Measurements from ENCODE around the gene TRIP10.
"Not testable (repeated sequence)": the region's sequence is repeated elsewhere in the genome, so short reads cannot be mapped to it uniquely, and the experiment has no call there.

The TRIP10 gene

DNA sequence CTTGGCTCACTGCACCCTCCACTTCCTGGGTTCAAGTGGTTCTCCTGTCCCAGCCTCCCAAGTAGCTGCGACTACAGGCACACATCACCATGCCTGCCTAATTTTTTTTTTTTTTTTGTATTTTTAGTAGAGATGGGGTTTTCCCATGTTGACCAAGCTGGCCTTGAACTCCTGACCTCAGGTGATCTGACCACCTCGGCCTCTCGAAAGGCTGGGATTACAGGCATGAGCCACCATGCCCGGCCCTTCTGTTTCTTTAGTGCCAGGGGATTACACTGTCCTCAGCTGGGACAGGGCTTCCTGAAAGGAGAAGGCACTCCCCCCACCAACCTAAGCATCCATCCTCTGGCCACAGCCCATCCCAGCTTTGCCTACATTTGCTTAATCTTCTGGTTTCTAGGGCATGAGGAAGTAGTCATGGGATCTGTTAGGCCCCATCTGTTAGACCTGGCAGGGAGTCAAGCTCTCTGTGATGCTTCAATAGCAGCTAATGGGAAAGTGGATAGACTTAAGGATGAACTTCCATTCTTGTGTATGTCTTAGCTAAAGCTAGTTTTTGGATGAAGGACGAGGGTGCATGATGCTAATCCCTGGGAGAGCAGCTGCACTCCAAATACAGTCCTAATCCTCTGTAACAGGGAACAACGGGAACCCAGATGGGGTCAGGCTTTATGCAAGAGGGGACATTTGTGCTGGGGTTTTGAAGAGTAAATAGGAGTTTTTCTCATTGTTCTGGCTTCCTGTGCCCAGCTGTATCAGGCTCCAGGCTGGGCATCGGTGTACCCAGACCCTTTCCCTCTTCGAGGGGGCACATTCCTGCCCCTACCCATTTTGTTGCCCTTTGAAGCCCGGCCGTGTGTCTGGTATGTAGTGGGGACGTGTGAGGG lies 35.6 kb downstream of the TRIP10 start:
- peaks cover 8% of the 10 kb centered on the region for H3K36me3 ChIP-seq (replicated peaks; ENCODE audit: insufficient read depth, low read length)
- H3K9me2 ChIP-seq (replicated peaks; ENCODE audit: insufficient read depth, low read length), result no peaks in the 10 kb centered on the region
- no peak for TF ChIP-seq EZH2 (optimal IDR thresholded peaks at IDR 0.05; ENCODE audit: low read depth, low read length)
- TF ChIP-seq EZH2phosphoT487 (IDR thresholded peaks at IDR 0.05; ENCODE audit: low read length), result no peak
- TF ChIP-seq, protein P1, sequence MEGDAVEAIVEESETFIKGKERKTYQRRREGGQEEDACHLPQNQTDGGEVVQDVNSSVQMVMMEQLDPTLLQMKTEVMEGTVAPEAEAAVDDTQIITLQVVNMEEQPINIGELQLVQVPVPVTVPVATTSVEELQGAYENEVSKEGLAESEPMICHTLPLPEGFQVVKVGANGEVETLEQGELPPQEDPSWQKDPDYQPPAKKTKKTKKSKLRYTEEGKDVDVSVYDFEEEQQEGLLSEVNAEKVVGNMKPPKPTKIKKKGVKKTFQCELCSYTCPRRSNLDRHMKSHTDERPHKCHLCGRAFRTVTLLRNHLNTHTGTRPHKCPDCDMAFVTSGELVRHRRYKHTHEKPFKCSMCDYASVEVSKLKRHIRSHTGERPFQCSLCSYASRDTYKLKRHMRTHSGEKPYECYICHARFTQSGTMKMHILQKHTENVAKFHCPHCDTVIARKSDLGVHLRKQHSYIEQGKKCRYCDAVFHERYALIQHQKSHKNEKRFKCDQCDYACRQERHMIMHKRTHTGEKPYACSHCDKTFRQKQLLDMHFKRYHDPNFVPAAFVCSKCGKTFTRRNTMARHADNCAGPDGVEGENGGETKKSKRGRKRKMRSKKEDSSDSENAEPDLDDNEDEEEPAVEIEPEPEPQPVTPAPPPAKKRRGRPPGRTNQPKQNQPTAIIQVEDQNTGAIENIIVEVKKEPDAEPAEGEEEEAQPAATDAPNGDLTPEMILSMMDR (IDR thresholded peaks at IDR 0.05; ENCODE audit: low read length), result no peak
- H2AFZ ChIP-seq (ENCODE audit: low read length), result no peak overlapping the region
- H3K27me3 ChIP-seq (replicated peaks; ENCODE audit: insufficient read depth, low read length), result no peaks in the 10 kb centered on the region
- peaks cover 81% of the 10 kb centered on the region for H3K79me2 ChIP-seq (ENCODE audit: low read length)
- peak overlapping the region; percentile 59 for H3K4me2 ChIP-seq (ENCODE audit: low read depth, low read length)
- no peaks in the 10 kb centered on the region for H3K9me3 ChIP-seq (replicated peaks; ENCODE audit: insufficient read depth, low read length)
- DNase-seq, result no peak
- peaks cover 40% of the 10 kb centered on the region for H3K4me1 ChIP-seq (ENCODE audit: low read length)
- H3K27ac ChIP-seq (ENCODE audit: low read length), result no peak overlapping the region; the same call in 1 of the 2 replicates
- H3K4me3 ChIP-seq (ENCODE audit: low read length), result no peak overlapping the region
- peaks cover 5% of the 10 kb centered on the region; the same call in 1 of the 2 replicates for H4K20me1 ChIP-seq (ENCODE audit: insufficient read depth, low read length)
- H3F3A ChIP-seq (ENCODE audit: insufficient read depth, low read length), result peaks cover 32% of the 10 kb centered on the region
- no peak overlapping the region for H3K9ac ChIP-seq (ENCODE audit: low read length)

DNA sequence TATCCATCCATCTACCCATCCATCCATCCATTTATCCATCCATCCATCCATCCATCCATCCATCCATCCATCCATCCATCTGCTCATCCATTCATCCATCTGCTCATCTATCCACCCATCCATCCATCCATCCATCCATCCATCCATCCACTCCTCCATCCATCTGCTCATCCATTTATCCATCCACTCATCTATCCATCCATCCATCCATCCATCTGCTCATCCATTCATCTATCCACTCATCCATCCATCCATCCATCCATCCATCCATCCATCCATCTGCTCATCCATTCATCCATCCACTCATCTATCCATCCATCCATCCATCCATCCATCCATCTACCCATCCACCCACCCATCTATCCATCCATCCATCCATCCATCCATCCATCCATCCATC lies 36.6 kb downstream of the TRIP10 start:
- Histone ChIP-seq H3K36me3 (replicated peaks; ENCODE audit: insufficient read depth, low read length) (peaks cover 11% of the 10 kb centered on the region), H3K79me2 (ENCODE audit: low read length) (peaks cover 91% of the 10 kb centered on the region), H3F3A (ENCODE audit: insufficient read depth, low read length) (peaks cover 32% of the 10 kb centered on the region), H3K4me1 (ENCODE audit: low read length) (peaks cover 40% of the 10 kb centered on the region)
- H3K27ac ChIP-seq (ENCODE audit: low read length); H4K20me1 ChIP-seq (ENCODE audit: insufficient read depth, low read length); H2AFZ ChIP-seq (ENCODE audit: low read length); H3K27me3 ChIP-seq (replicated peaks; ENCODE audit: insufficient read depth, low read length); H3K9me2 ChIP-seq (replicated peaks; ENCODE audit: insufficient read depth, low read length); H3K4me2 ChIP-seq (ENCODE audit: low read depth, low read length); DNase-seq; H3K4me3 ChIP-seq (ENCODE audit: low read length); H3K9me3 ChIP-seq (replicated peaks; ENCODE audit: insufficient read depth, low read length); H3K9ac ChIP-seq (ENCODE audit: low read length): not testable (repeated sequence)

DNA sequence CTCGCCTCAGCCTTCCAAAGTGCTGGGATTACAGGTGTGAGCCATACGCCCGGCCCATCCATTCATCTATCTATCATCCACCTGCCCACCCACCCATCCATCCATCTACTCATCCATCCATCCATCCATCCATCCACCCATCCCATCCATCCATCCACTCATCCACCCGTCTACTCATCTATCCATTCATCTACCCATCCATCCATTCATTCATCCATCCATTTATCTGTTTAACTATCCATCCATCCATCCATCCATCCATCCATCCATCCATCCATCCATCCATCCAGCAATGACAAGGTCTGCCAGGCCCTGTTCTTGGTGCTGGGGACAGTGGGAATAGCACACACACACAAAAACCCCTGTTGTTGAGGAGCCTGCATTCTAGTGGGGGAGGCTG lies 37.5 kb downstream of the TRIP10 start:
- H3F3A ChIP-seq (ENCODE audit: insufficient read depth, low read length), result peaks cover 32% of the 10 kb centered on the region
- H3K4me3 ChIP-seq (ENCODE audit: low read length), result no peak overlapping the region
- H3K27me3 ChIP-seq (replicated peaks; ENCODE audit: insufficient read depth, low read length), result no peaks in the 10 kb centered on the region
- peak overlapping the region; percentile 39; the same call in 1 of the 2 replicates for H3K4me2 ChIP-seq (ENCODE audit: low read depth, low read length)
- no peak for DNase-seq
- H4K20me1 ChIP-seq (ENCODE audit: insufficient read depth, low read length), result peaks cover 5% of the 10 kb centered on the region; the same call in 1 of the 2 replicates
- H3K27ac ChIP-seq (ENCODE audit: low read length), result peak overlapping the region; percentile 53; the same call in 1 of the 2 replicates
- H2AFZ ChIP-seq (ENCODE audit: low read length), result no peak overlapping the region
- H3K79me2 ChIP-seq (ENCODE audit: low read length), result peaks cover 96% of the 10 kb centered on the region
- TF ChIP-seq, protein P1 (IDR thresholded peaks at IDR 0.05; ENCODE audit: low read length), result no peak
- TF ChIP-seq EZH2 (optimal IDR thresholded peaks at IDR 0.05; ENCODE audit: low read depth, low read length), result no peak
- TF ChIP-seq EZH2phosphoT487 (IDR thresholded peaks at IDR 0.05; ENCODE audit: low read length), result no peak
- H3K36me3 ChIP-seq (replicated peaks; ENCODE audit: insufficient read depth, low read length), result peaks cover 16% of the 10 kb centered on the region
- peaks cover 41% of the 10 kb centered on the region for H3K4me1 ChIP-seq (ENCODE audit: low read length)
- H3K9me3 ChIP-seq (replicated peaks; ENCODE audit: insufficient read depth, low read length), result no peaks in the 10 kb centered on the region
- H3K9ac ChIP-seq (ENCODE audit: low read length), result no peak overlapping the region
- no peaks in the 10 kb centered on the region for H3K9me2 ChIP-seq (replicated peaks; ENCODE audit: insufficient read depth, low read length)

DNA sequence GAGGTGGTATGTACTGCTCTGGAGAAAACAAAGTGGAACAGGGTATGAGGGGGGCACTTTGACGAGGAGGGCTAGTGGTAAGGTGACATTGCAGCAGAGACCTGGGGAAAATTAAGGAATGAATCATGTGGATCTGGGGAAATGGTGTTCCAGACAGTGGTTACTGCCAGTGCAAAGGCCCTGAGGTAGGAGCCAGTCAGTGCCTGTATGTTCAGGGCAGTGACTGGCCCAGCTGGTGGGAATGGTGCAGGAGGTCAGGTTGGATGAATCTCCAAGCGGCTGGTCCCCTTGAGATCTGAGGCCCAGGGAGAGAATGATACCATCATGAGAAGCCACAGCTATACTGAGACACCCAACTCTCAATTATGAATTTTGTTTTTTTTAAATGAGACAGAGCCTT lies 38.0 kb downstream of the TRIP10 start:
- Histone ChIP-seq H3K36me3 (replicated peaks; ENCODE audit: insufficient read depth, low read length) (peaks cover 16% of the 10 kb centered on the region), H3K4me3 (ENCODE audit: low read length) (no peak overlapping the region), H4K20me1 (ENCODE audit: insufficient read depth, low read length) (peaks cover 5% of the 10 kb centered on the region; the same call in 1 of the 2 replicates), H2AFZ (ENCODE audit: low read length) (no peak overlapping the region), H3K9me2 (replicated peaks; ENCODE audit: insufficient read depth, low read length) (no peaks in the 10 kb centered on the region), H3F3A (ENCODE audit: insufficient read depth, low read length) (peaks cover 30% of the 10 kb centered on the region), H3K27ac (ENCODE audit: low read length) (peak overlapping the region; percentile 53; the same call in 1 of the 2 replicates), H3K79me2 (ENCODE audit: low read length) (peaks cover 96% of the 10 kb centered on the region), H3K27me3 (replicated peaks; ENCODE audit: insufficient read depth, low read length) (no peaks in the 10 kb centered on the region), H3K9me3 (replicated peaks; ENCODE audit: insufficient read depth, low read length) (no peaks in the 10 kb centered on the region), H3K4me2 (ENCODE audit: low read depth, low read length) (peak overlapping the region; percentile 39; the same call in 1 of the 2 replicates), H3K9ac (ENCODE audit: low read length) (no peak overlapping the region), H3K4me1 (ENCODE audit: low read length) (peaks cover 41% of the 10 kb centered on the region)
- TF ChIP-seq EZH2 (optimal IDR thresholded peaks at IDR 0.05; ENCODE audit: low read depth, low read length) (no peak), EZH2phosphoT487 (IDR thresholded peaks at IDR 0.05; ENCODE audit: low read length) (no peak)
- TF ChIP-seq, protein P1 (IDR thresholded peaks at IDR 0.05; ENCODE audit: low read length), result no peak
- no peak for DNase-seq

Data from MM.1S (cell line).